IPS-15b (cell line): ENCODE data around the gene ARHGAP19.

ENCODE experiments used
- H3K27me3 ChIP-seq: one replicate; pipeline ENCODE4 v1.6.1; 2013; ENCODE audit warnings: low read length; ENCODE audit not compliant: control insufficient read depth, insufficient read depth
- H3K36me3 ChIP-seq: one replicate; pipeline ENCODE4 v1.6.1; 2013; ENCODE audit warnings: low read length; ENCODE audit not compliant: control insufficient read depth, insufficient read depth
- H3K4me1 ChIP-seq: one replicate; pipeline ENCODE4 v1.6.1; 2013; ENCODE audit warnings: mild to moderate bottlenecking, low read length; ENCODE audit not compliant: control insufficient read depth, insufficient read depth
- H3K4me3 ChIP-seq: one replicate; pipeline ENCODE4 v1.5.1; 2013; ENCODE audit warnings: low read depth, low read length
- H3K9ac ChIP-seq: one replicate; pipeline ENCODE4 v1.6.1; 2013; ENCODE audit warnings: low read depth, mild to moderate bottlenecking, low read length
- H3K9me3 ChIP-seq: one replicate; pipeline ENCODE4 v1.6.1; 2013; ENCODE audit warnings: mild to moderate bottlenecking, low read length; ENCODE audit not compliant: control insufficient read depth, insufficient read depth

The ARHGAP19 gene

DNA sequence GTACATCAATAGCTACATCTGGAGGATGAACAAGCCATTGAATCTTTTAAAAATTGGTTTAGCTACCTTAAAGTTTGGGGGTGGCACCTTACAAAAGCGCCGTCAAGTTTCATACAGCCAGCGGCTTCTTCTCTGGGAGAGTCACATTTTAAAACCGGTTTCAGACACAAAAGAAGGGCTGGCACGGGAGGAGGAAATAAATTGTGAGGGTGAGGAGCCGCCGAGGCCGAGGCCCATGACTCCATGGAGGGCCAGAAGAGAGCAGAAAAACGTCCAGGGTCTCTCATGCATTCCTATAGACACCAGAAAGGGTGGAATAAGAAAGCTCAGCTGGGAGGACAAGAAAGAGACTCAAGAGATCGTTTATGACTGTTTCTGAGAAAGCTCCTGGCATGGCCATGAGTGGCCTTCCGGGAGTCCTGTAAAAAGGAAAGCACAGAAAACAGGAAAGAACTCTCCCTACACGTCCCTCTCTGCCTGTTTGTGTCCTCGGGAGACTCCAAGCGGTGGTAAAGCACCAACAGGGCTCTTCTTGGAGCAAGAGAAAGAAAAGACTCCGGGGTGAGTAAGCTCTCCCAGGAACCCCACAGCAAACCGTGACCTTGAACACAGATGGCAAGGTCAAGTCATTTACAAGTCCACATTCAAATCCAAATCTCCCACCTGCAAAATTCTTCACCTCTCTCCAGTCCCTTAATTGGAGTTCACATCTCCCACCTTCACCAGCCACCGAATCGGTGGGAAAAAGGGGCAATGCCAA, 40.3 kb upstream of the ARHGAP19 start:
- H3K9me3 ChIP-seq, result no peaks in the 10 kb centered on the region
- peak overlapping the region; percentile 98 for H3K9ac ChIP-seq
- H3K36me3 ChIP-seq, result peaks cover 5% of the 10 kb centered on the region
- H3K4me1 ChIP-seq, result peaks cover 4% of the 10 kb centered on the region
- H3K27me3 ChIP-seq, result no peaks in the 10 kb centered on the region
- peak overlapping the region; percentile 95 for H3K4me3 ChIP-seq

DNA sequence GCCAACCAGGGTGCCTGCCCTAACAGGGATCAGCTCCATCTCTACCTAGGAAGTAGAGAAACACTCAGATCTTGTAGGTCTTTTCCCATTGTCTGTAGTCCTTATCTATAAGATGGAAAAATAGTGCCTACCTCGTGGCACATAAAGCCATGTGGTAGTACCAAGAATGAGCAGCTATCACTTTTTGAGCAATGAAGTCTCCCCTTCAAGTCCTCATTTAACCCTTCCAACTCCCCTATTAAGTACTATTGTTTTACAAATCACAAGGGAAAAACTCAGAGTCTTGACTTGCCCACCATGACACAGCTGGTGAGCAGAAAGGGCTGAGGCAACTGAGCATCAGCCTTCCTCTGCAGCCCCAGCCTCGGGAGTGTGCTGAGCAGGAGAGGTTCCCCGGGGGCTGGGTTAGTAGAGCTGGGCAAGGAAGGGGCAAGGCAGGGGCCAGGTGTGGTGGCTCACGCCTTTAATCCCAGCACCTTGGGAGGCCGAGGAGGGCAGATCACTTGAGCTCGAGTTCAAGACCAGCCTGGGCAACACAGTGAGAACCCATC, 38.8 kb upstream of the ARHGAP19 start:
- Histone ChIP-seq H3K9ac (peak overlapping the region; percentile 98), H3K36me3 (peaks cover 5% of the 10 kb centered on the region), H3K4me1 (peaks cover 7% of the 10 kb centered on the region), H3K9me3 (no peaks in the 10 kb centered on the region), H3K27me3 (no peaks in the 10 kb centered on the region), H3K4me3 (peak overlapping the region; percentile 95)

DNA sequence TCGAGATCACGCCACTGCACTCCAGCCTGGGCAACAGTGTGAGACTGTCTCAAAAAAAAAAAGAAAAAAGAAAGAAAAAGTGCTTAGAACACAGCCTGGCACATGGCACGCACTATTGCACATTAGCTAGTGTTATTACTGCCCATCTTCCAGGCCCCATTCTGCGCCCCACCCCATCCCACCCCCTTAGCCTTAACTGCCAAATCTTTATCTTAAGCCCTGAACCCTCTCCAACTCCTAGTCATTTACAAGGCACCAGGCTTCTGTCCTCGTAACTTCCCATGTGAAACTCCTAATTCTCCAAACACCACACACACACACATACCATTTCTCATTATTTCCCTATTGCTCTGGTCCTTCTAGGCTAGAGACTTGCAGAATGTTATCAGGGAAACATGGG, 37.3 kb upstream of the ARHGAP19 start:
- peaks cover 9% of the 10 kb centered on the region for H3K4me1 ChIP-seq
- H3K27me3 ChIP-seq, result no peaks in the 10 kb centered on the region
- no peaks in the 10 kb centered on the region for H3K9me3 ChIP-seq
- peak overlapping the region; percentile 12 for H3K4me3 ChIP-seq
- H3K36me3 ChIP-seq, result peaks cover 5% of the 10 kb centered on the region
- no peak overlapping the region for H3K9ac ChIP-seq

DNA sequence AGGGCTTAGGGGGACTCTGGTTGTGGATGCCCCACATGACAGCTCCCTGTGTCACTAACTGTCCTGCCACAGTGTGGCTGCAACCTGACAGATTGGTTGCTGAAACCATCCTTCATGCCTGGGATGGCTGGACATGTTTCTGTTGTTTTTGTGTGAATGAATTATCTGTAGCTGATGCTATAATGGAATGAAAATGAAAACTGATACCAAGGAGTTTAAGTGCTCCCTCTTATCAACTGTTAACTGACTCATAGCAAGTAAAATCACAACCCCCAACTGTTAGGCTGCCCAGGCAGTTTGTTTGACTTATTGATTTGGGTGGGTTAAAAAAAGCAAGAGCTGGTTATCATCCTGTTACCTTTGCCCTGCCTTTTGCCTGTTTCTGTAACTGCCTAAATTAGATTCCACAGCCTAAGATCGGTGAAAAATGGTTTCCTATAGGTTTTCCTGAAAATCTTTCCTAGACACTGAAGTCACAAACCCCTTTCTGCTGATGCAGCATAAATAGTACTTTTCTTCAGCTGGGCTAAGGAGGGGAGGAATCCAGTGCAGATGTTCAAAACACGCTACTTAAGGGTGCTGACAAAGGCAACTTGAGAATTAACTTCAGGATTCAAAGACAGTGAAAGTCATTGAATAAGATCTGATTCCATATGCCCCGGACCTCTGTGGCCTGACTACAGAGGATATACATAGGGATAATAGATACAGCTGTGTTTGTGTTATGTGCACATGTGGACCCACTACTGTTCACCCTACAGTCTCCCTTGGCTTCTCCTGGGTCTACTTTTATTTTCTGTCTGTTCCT, 36.4 kb upstream of the ARHGAP19 start:
- no peak overlapping the region for H3K4me3 ChIP-seq

DNA sequence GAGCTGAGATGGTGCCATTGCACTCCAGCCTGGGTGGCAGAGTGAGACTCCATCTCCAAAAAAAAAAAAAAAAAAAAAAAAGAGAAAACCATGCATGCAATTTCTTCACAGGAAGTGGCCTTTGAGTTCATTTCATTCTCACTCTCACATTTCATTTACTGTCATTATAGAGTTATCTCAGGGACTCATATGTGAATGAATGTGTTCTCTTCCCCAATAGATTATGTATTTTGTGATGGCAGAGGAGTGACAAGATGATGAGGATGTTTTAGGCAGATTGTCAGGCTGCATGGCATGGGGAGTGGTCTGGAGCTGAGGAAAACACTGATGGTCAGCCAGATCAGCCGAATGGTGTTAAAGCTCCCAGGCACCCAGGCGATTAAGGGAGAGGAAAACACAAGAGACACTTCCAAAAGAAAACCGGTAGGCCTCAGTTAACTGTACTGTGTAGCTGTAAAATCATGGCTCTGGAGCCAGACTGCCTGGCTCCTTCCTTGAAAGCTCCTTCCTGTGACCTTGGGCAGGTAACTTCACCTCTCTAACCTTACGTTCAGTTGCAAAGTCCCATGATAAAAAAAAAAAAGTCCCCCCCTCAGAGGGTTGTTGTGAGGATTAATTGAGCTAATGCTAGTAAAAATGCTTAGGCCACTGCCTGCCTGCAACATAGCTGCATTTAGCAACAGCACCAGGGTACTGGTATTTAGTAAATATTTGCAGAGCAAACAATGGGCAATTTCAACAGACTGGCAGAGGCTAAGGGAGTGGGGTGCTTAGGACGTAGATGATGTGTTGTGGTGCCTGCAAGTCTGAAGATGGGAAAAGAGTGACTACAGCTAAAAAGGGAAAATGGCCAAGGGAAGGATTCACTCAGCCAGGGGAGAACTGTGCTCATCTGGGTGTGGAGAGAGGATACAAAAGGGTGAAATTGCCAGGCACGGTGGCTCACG, 35.2 kb upstream of the ARHGAP19 start:
- no peaks in the 10 kb centered on the region for H3K9me3 ChIP-seq
- no peak overlapping the region for H3K4me3 ChIP-seq
- H3K9ac ChIP-seq, result no peak overlapping the region
- H3K36me3 ChIP-seq, result no peaks in the 10 kb centered on the region
- no peaks in the 10 kb centered on the region for H3K27me3 ChIP-seq
- peaks cover 9% of the 10 kb centered on the region for H3K4me1 ChIP-seq

More for the DNA sequence above, 36.4 kb upstream of the ARHGAP19 start:
- no peaks in the 10 kb centered on the region for H3K9me3 ChIP-seq
- no peaks in the 10 kb centered on the region for H3K27me3 ChIP-seq
- H3K9ac ChIP-seq, result no peak overlapping the region
- peaks cover 9% of the 10 kb centered on the region for H3K4me1 ChIP-seq
- peaks cover 5% of the 10 kb centered on the region for H3K36me3 ChIP-seq

DNA sequence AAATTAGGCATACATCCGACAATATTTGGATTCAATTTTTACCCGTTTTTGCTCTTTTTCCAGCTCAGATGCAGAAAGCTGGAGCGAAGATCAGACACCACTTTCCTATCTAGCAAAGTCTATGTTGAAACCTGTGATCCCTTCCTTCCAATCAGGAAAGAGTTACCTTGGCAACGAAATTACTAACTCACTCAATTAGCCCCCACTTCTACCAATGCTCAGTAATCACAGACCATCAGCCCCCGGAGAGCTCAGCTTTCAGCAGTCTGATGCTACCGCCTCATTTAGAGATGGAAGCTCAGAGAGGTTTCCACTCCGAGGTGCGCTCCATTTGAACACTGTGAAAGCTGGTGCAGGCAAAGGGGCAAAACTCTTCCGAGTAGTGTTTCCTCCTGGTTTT, 33.3 kb upstream of the ARHGAP19 start:
- Histone ChIP-seq H3K27me3 (peaks cover 16% of the 10 kb centered on the region), H3K4me1 (peaks cover 16% of the 10 kb centered on the region), H3K4me3 (no peak overlapping the region), H3K9ac (no peak overlapping the region), H3K9me3 (no peaks in the 10 kb centered on the region), H3K36me3 (no peaks in the 10 kb centered on the region)

DNA sequence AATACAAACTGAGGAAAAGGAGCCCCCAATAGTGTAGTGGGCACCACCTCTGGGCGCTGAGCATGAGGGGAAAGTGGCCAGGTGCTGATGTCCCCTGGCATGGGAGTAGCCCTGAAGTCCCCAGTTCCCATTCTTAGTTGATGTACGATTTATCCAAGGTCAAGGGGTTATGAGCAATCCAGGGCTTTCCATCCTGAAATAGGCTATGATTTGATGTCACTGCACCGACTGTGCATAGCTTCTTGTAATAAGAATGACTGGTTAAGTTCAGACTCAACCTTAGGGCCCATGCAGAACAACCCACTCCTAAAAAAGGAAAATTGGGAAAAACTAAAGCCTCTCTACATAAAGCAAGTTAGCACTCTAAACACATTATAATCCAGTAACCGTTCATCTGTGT, 31.1 kb upstream of the ARHGAP19 start:
- Histone ChIP-seq H3K4me1 (peaks cover 12% of the 10 kb centered on the region), H3K27me3 (peaks cover 22% of the 10 kb centered on the region), H3K4me3 (no peak overlapping the region), H3K36me3 (no peaks in the 10 kb centered on the region), H3K9me3 (no peaks in the 10 kb centered on the region), H3K9ac (no peak overlapping the region)

DNA sequence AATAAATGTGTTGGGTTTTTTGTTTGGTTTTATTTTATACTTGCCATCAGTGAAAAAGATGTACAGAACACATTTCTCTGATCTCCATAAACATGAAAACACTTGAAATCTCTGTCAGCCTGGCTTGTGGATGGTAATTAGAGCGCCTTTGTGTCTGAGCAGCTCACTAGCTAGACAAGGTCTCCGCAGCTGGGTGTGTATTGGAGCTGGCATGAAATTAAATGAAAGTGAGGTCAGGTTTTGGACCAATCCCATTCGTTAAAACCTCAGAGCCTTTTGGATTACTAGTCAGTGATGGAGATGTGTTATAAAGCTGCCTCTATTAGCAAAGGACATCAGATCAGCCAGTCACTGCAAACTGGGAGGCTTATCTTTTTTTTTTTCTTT, 29.4 kb upstream of the ARHGAP19 start:
- no peak overlapping the region for H3K4me3 ChIP-seq
- H3K36me3 ChIP-seq, result no peaks in the 10 kb centered on the region
- no peak overlapping the region for H3K9ac ChIP-seq

DNA sequence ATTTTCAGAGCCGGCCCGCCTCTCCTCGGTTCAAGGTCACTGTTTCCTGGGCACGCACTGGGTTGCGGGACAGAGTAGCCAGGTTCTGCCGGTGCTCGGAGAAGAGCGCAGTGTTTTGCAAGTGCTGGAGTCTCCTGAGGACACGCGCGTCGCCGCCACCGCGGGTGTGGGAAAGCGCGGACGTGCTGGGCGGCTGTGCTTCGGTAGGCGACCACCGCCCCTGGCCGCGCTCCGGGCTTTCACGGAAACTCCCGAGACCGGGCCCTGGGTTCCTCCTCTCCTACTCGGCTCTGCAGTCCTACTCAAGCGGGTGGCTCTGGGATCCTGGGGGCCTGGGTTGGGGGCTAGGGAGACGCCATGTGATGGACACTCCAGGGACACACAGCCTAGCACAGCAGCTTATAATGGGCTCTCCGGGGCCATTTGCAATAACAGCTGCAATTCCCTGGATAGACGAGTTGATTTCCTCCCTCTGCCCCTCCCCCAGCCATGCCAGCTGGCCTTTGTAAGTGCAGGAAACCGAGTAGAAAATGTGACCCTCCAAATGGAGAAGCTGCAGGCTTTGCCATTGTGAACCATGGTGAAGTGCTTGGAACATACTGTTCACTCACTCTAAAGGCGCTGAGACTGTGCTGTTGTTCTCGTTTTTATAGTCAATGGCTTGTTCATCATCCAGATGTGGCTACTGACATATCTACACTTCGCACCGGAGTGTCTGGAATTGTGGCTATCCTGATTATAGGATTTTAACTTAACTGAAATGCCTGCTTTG, 28.8 kb upstream of the ARHGAP19 start:
- Histone ChIP-seq H3K36me3 (no peaks in the 10 kb centered on the region), H3K4me1 (peaks cover 9% of the 10 kb centered on the region), H3K9me3 (no peaks in the 10 kb centered on the region), H3K27me3 (peaks cover 22% of the 10 kb centered on the region), H3K4me3 (peak overlapping the region; percentile 85), H3K9ac (no peak overlapping the region)

More for the DNA sequence above, 29.4 kb upstream of the ARHGAP19 start:
- peaks cover 9% of the 10 kb centered on the region for H3K4me1 ChIP-seq
- no peaks in the 10 kb centered on the region for H3K9me3 ChIP-seq
- H3K27me3 ChIP-seq, result peaks cover 22% of the 10 kb centered on the region

DNA sequence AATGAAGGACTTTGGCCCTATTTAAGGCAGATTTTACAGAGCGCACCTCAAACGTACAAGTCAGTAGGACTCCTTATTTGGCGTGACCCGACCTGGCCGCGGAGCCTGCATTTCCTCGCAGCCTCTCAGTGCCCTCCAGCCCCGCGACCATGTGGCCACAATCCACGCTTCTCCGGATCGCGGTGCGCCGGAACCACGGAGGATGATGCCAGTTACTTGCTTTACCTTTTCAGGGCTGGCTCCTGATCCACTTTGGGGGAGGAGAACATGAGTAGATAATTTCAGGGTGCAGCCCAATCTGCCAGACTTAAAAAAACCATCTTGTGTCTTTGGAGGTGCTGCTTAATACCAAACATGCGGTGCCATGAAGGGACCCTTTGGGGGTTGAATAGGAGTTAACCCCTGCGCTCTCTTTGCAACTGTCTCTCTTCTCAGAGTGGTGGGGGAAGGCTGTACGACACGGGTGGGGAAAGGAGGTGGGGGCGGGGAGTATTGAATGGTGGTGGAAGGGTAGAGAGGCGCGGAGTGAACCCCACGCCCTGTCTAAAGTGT, 28.1 kb upstream of the ARHGAP19 start:
- H3K4me1 ChIP-seq, result peaks cover 7% of the 10 kb centered on the region
- H3K4me3 ChIP-seq, result peak overlapping the region; percentile 85
- no peaks in the 10 kb centered on the region for H3K36me3 ChIP-seq
- H3K9me3 ChIP-seq, result no peaks in the 10 kb centered on the region
- H3K9ac ChIP-seq, result no peak overlapping the region
- H3K27me3 ChIP-seq, result peaks cover 22% of the 10 kb centered on the region
